Occipital lobe (tissue), 2 donors: Measurements from ENCODE around the gene SMARCD2. TPM values are rescaled to one million over a fixed set of nuclear protein-coding genes. Genes with fewer than 3 reads are reported as not detected.
"Not testable (repeated sequence)": the region's sequence is repeated elsewhere in the genome, so short reads cannot be mapped to it uniquely, and the experiment has no call there.

ENCODE experiments used
- DNase-seq: peaks from one replicate; lab custom pipeline; 2025; lab: John Stamatoyannopoulos, UW
- total RNA-seq: library from RNA; depleted of rRNA; stranded (reverse); fragments of >200 nt; gene quantifications from one replicate; pipeline ENCODE4 v1.2.3, GENCODE V29; 2014

Gene SMARCD2
- total RNA-seq, 1 donor from 2014 or later: 13.1 TPM

GRCh38 chr17:63850401-63850800, 7.9 kb upstream of the SMARCD2 start:
- DNase-seq: no peak

GRCh38 chr17:63848834-63849689, 6.6 kb upstream of the SMARCD2 start:
- DNase-seq: peak; percentile 81

GRCh38 chr17:63847525-63848249, 5.2 kb upstream of the SMARCD2 start:
- no peak for DNase-seq

GRCh38 chr17:63845509-63845908, 3.0 kb upstream of the SMARCD2 start:
- DNase-seq: no peak

GRCh38 chr17:63843910-63844677, 1.6 kb upstream of the SMARCD2 start:
- DNase-seq: no peak

- not testable (repeated sequence) for DNase-seq
Measured at GRCh38 chr17:63843387-63843888, 953 bp upstream of the SMARCD2 start.

- DNase-seq: no peak
Measured at GRCh38 chr17:63842173-63842539, 329 bp downstream of the SMARCD2 start.

- peak; percentile 58 for DNase-seq
Measured at GRCh38 chr17:63841350-63842172, 924 bp downstream of the SMARCD2 start.

- DNase-seq: no peak
Measured at GRCh38 chr17:63840591-63841349, 1.7 kb downstream of the SMARCD2 start.

GRCh38 chr17:63838631-63839171, 3.8 kb downstream of the SMARCD2 start:
- DNase-seq: peak; percentile 80

GRCh38 chr17:63837962-63838600, 4.4 kb downstream of the SMARCD2 start:
- no peak for DNase-seq

GRCh38 chr17:63837480-63837879, 5.0 kb downstream of the SMARCD2 start:
- DNase-seq: no peak

- no peak for DNase-seq
Measured at GRCh38 chr17:63836811-63837210, 5.7 kb downstream of the SMARCD2 start.

- DNase-seq: no peak
Measured at GRCh38 chr17:63835167-63835720, 7.2 kb downstream of the SMARCD2 start.

GRCh38 chr17:63834431-63835166, 7.9 kb downstream of the SMARCD2 start:
- no peak for DNase-seq

GRCh38 chr17:63833741-63834373, 8.6 kb downstream of the SMARCD2 start:
- no peak for DNase-seq

- no peak for DNase-seq
Measured at GRCh38 chr17:63833026-63833740, 9.3 kb downstream of the SMARCD2 start.
